ENCODE results near the gene PA2G4. TPM values are rescaled to one million over a fixed set of nuclear protein-coding genes. Genes with fewer than 3 reads are reported as not detected.

The PA2G4 gene
- polyA plus RNA-seq, 2 of the 4 experiments (the other 2 are of a cell fraction) = 415 to 717 TPM

- no peak for TF ChIP-seq ZNF302 (CRISPR knock-in tag; IDR thresholded peaks at IDR 0.05)
- peak; percentile 35 for TF ChIP-seq REST (IDR thresholded peaks at IDR 0.05)
- TF ChIP-seq FOXS1 (CRISPR knock-in tag; IDR thresholded peaks at IDR 0.05) = no peak
- no peak for TF ChIP-seq EHMT2 (IDR thresholded peaks at IDR 0.05; ENCODE audit: low read depth)
- TF ChIP-seq CTCF (IDR thresholded peaks at IDR 0.05) = no peak
- TF ChIP-seq HMGXB4 (CRISPR knock-in tag; IDR thresholded peaks at IDR 0.05; ENCODE audit: borderline replicate concordance) = no peak
- no peak for TF ChIP-seq E2F6 (IDR thresholded peaks at IDR 0.05; ENCODE audit: borderline replicate concordance, low read depth)
- no peak for TF ChIP-seq TFCP2L1 (CRISPR knock-in tag; IDR thresholded peaks at IDR 0.05)
- TF ChIP-seq RNF2 (IDR thresholded peaks at IDR 0.05; ENCODE audit: borderline replicate concordance, low read depth) = no peak
- no peak for TF ChIP-seq HEYL (CRISPR knock-in tag; IDR thresholded peaks at IDR 0.05)
- TF ChIP-seq ELK1 (IDR thresholded peaks at IDR 0.05; ENCODE audit: low read depth, low read length) = no peak
- TF ChIP-seq RAD21 (conservative IDR thresholded peaks at IDR 0.05 in 1 of 2, IDR thresholded peaks at IDR 0.05 in 1 of 2) = no peak
- TF ChIP-seq PBX3 (IDR thresholded peaks at IDR 0.05) = peak; percentile 46; the same call in 1 of the 2 replicates
- no peak for TF ChIP-seq CBX8 (IDR thresholded peaks at IDR 0.05)
- TF ChIP-seq EHF (CRISPR knock-in tag; IDR thresholded peaks at IDR 0.05) = no peak
- TF ChIP-seq POLR2A (IDR thresholded peaks at IDR 0.05; ENCODE audit: low read length) = peak; percentile 71
- TF ChIP-seq ATOH8 (CRISPR knock-in tag; IDR thresholded peaks at IDR 0.05; ENCODE audit: low read depth) = no peak
Observed at GRCh38 chr12:56152132-56152755, 47.9 kb downstream of the PA2G4 start, which contains the start of gene MYL6B (continued).
